ENCODE results near the gene TMEM267.

DNA sequence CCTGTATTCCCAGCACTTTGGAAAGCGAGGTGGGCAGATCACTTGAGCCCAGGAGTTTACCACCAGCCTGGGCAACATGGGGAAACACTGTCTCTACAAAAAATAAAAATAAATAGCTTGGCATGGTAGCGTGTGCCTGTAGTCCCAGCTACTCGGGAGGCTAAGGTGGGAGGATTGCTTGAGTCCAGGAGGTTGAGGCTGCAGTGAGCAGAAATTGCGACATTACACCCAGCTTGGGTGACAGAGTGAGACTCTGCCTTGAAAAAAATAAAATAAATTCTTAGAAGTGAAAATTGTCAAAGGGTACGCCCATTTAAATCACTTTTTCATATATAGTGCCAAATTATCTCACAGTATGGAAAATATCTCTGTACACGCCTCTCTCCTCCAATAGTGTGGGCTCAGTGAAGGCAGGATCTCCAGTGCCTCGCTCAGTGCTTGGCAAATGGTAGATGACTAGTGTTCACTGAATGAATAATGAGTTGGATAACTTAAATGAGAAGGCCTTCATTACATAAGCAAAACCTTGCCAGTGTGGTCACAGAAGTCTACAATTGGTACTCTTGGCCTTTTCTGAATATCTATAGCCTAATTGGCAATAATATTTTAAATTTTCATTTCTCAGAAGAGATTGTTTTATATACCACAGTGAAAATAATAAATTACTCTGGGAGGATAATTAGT lies 62.1 kb downstream of the TMEM267 start:
- TF ChIP-seq TAF1 (conservative IDR thresholded peaks at IDR 0.05), result no peak
- no peak for TF ChIP-seq RXRA (IDR thresholded peaks at IDR 0.05)
- TF ChIP-seq CTCF (IDR thresholded peaks at IDR 0.05; ENCODE audit: low read depth, low read length, missing input control), result no peak
- TF ChIP-seq, protein P1, sequence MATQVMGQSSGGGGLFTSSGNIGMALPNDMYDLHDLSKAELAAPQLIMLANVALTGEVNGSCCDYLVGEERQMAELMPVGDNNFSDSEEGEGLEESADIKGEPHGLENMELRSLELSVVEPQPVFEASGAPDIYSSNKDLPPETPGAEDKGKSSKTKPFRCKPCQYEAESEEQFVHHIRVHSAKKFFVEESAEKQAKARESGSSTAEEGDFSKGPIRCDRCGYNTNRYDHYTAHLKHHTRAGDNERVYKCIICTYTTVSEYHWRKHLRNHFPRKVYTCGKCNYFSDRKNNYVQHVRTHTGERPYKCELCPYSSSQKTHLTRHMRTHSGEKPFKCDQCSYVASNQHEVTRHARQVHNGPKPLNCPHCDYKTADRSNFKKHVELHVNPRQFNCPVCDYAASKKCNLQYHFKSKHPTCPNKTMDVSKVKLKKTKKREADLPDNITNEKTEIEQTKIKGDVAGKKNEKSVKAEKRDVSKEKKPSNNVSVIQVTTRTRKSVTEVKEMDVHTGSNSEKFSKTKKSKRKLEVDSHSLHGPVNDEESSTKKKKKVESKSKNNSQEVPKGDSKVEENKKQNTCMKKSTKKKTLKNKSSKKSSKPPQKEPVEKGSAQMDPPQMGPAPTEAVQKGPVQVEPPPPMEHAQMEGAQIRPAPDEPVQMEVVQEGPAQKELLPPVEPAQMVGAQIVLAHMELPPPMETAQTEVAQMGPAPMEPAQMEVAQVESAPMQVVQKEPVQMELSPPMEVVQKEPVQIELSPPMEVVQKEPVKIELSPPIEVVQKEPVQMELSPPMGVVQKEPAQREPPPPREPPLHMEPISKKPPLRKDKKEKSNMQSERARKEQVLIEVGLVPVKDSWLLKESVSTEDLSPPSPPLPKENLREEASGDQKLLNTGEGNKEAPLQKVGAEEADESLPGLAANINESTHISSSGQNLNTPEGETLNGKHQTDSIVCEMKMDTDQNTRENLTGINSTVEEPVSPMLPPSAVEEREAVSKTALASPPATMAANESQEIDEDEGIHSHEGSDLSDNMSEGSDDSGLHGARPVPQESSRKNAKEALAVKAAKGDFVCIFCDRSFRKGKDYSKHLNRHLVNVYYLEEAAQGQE (IDR thresholded peaks at IDR 0.05), result no peak
- TF ChIP-seq HNF4G (IDR thresholded peaks at IDR 0.05), result no peak
- TF ChIP-seq, protein P2, sequence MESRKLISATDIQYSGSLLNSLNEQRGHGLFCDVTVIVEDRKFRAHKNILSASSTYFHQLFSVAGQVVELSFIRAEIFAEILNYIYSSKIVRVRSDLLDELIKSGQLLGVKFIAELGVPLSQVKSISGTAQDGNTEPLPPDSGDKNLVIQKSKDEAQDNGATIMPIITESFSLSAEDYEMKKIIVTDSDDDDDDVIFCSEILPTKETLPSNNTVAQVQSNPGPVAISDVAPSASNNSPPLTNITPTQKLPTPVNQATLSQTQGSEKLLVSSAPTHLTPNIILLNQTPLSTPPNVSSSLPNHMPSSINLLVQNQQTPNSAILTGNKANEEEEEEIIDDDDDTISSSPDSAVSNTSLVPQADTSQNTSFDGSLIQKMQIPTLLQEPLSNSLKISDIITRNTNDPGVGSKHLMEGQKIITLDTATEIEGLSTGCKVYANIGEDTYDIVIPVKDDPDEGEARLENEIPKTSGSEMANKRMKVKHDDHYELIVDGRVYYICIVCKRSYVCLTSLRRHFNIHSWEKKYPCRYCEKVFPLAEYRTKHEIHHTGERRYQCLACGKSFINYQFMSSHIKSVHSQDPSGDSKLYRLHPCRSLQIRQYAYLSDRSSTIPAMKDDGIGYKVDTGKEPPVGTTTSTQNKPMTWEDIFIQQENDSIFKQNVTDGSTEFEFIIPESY (IDR thresholded peaks at IDR 0.05), result no peak
